Urinary bladder (tissue), 4 donors: ENCODE measurements around the gene NTSR2. TPM values are rescaled to one million over a fixed set of nuclear protein-coding genes. Genes with fewer than 3 reads are reported as not detected.

ENCODE experiments used
- DNase-seq: peaks from one replicate; pipeline ENCODE4 v3.0.0-alpha.2; 2015; ENCODE audit errors: extremely low spot score
- H3K27ac ChIP-seq: one replicate; pipeline ENCODE4 v1.5.1; 2013; ENCODE audit warnings: low read depth, mild to moderate bottlenecking, moderate library complexity
- H3K36me3 ChIP-seq: one replicate; pipeline ENCODE4 v1.6.1; 2013; ENCODE audit warnings: mild to moderate bottlenecking, moderate library complexity; ENCODE audit not compliant: insufficient read depth
- H3K4me1 ChIP-seq: one replicate; pipeline ENCODE4 v1.6.1; 2013; ENCODE audit warnings: mild to moderate bottlenecking, moderate library complexity; ENCODE audit not compliant: insufficient read depth
- H3K4me3 ChIP-seq: one replicate; pipeline ENCODE4 v1.5.1; 2013; ENCODE audit warnings: low read depth, low read length
- WGBS: extraction: QIAGEN DNeasy Blood & Tissue Kit; methylation state at CpG from one replicate; pipeline ENCODE4 v1.1.7; 2013; 5-methylcytosine and 5-hydroxymethylcytosine counted together
- polyA plus RNA-seq: library from polyadenylated mRNA; stranded (reverse); fragments of 200-250 nt; gene quantifications from one replicate; pipeline ENCODE4 v1.2.3, GENCODE V29; 2013
- total RNA-seq: library from RNA; depleted of rRNA; stranded (reverse); fragments of >200 nt; gene quantifications from one replicate; pipeline ENCODE4 v1.2.3, GENCODE V29; 2014
- donor health status: healthy with polysubstance abuse.
- donor health status: healthy.

The NTSR2 gene
- total and polyA plus RNA-seq, 2 donors: 0.05 TPM; not detected in 1

- DNase-seq: no peak
- H3K27ac ChIP-seq: no peak overlapping the region
- no peaks in the 10 kb centered on the region for H3K36me3 ChIP-seq
- 19% methylated on average over 9 of the region's 9 CpGs for WGBS
- no peaks in the 10 kb centered on the region for H3K4me1 ChIP-seq
- no peak overlapping the region for H3K4me3 ChIP-seq
Observed at GRCh38 chr2:11692966-11693521, 23.0 kb upstream of the NTSR2 start.

DNA sequence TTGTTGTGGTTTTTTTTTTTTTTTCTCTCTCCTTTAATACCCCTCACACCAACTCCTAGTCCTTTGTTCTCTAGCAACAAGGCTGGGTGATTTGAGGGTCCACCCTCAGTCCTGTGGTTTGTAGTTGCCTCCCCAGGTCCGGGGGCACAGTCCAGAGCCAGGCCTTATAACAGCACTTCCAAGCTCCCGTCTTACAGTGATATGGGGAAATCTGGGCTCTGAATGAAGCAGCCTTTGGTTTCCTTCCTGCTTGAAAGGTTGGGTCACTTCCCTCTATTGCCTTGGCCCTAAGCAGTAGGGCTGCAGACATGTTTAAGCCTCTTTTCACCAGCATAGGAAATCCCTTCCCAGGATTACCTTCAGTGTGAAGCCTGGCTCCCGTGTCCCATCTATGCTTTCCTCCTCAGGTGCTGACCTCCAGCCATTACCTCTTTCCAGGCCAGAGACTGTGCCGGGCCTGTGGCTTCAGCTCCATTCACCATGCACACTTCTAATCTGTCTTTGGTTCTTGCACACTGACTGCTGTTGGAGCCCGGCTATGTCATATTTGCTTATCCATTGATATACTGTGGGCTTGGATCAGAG is 21.2 kb upstream of the NTSR2 start:
- no peak for DNase-seq
- Histone ChIP-seq H3K36me3 (no peaks in the 10 kb centered on the region), H3K27ac (no peak overlapping the region), H3K4me1 (no peaks in the 10 kb centered on the region), H3K4me3 (no peak overlapping the region)
- WGBS: 87% methylated on average over 5 of the region's 5 CpGs

DNA sequence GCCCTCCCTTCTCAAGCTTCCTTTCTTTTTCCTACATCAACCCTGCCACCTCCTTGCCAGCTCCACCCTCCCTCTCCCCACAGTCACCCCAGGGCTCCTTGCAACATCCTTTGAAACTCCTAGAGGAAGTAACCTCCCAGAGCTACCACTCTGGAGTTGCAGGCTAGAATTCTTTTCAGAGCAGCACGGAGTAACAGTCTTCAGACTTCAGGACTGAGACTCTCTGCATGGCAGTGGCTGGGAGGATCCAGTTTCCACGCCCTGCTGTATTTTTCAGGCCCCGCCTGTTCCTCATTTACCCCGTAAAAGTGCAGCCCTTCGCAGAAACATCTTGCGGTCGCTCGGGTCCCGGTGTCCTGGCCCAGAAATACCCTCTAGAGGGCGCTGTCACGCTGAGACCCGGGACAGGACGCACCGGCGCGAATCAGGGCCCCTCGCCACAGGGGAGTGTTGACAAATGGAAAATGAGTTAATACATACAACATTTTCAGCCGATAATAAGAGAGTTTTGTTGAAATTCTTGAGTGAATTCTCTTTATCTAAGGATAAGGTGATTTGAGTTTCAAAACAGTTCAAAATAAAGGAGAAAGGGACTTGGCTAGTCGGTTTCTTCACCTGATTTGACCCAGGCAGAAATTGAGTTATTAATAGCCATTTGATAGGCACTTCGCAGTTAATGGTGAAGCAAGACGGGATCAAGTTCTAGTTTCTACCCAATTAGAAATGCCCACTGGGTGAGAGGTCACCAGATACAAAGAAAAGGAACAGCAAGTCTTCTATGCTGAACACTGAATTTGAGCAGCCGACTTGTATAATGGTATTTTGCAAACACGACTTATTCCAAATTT is 18.5 kb upstream of the NTSR2 start:
- H3K4me3 ChIP-seq: no peak overlapping the region

GRCh38 chr2:11687736-11688135 is 17.7 kb upstream of the NTSR2 start:
- no peak overlapping the region for H3K27ac ChIP-seq
- no peak for DNase-seq
- H3K4me1 ChIP-seq: no peaks in the 10 kb centered on the region
- WGBS: 69% methylated on average over 9 of the region's 9 CpGs
- no peak overlapping the region for H3K4me3 ChIP-seq
- no peaks in the 10 kb centered on the region for H3K36me3 ChIP-seq

More for the DNA sequence above, 18.5 kb upstream of the NTSR2 start:
- no peak for DNase-seq
- H3K4me1 ChIP-seq: no peaks in the 10 kb centered on the region
- no peak overlapping the region for H3K27ac ChIP-seq
- whole genome bisulfite sequencing: 8% methylated on average over 23 of the region's 23 CpGs
- no peaks in the 10 kb centered on the region for H3K36me3 ChIP-seq

GRCh38 chr2:11685906-11686470 is 16.0 kb upstream of the NTSR2 start:
- H3K4me3 ChIP-seq: no peak overlapping the region
- H3K27ac ChIP-seq: no peak overlapping the region
- DNase-seq: no peak
- no peaks in the 10 kb centered on the region for H3K4me1 ChIP-seq
- WGBS: 95% methylated on average over 10 of the region's 10 CpGs
- no peaks in the 10 kb centered on the region for H3K36me3 ChIP-seq

DNA sequence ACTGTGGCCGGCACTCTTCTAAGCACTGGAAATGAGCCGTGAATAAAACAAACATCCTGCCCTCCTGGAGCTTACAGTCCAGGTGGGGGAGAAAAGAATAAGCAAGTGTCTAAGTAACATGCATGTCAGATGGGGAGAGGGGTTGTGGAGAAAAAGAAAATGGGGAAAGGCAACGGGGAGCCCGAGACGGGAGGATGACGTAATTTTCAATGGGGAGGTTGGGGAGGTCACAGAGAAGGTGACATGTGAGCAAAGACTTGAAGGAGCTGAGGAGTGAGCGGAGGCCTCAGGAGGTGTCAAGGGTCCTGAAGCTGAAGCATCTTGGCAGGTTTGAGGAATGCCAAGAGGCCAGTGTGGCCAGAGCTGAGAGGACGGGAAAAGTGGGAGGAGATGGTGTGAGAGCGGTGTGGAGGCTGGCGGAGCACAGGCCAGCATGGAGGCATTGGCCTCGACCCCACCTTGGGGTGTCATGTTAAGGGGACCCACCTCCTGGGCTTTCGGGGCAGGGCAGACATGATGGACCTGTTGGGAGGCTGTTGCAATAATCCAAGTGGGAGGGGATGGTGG is 15.0 kb upstream of the NTSR2 start:
- DNase-seq: no peak

DNA sequence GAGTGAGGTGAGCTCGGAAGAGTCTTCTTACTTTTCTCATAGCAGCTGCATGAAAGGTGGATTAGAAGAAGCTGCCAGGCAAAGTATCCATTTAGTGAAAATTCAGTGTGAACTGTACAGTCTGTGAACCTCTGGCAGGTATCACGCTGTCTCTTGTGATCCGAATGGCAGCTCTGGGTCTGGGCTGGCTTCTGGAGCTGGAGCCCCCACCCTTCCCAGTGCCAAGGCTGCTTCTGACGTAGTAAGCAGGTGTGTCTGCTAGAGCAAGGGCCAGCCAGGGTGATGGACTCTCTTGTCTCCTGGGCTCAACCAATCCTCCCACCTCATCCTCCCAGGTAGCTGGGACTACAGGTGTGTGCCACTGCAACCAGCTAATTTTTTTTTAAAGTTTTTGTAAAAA is 14.0 kb upstream of the NTSR2 start:
- DNase-seq: no peak

More for the DNA sequence above, 15.0 kb upstream of the NTSR2 start:
- Histone ChIP-seq H3K27ac (no peak overlapping the region), H3K4me3 (no peak overlapping the region), H3K36me3 (no peaks in the 10 kb centered on the region), H3K4me1 (no peaks in the 10 kb centered on the region)
- 89% methylated on average over 12 of the region's 12 CpGs for WGBS

GRCh38 chr2:11683476-11683875 is 13.5 kb upstream of the NTSR2 start:
- Histone ChIP-seq H3K4me1 (no peaks in the 10 kb centered on the region), H3K36me3 (no peaks in the 10 kb centered on the region), H3K27ac (no peak overlapping the region), H3K4me3 (no peak overlapping the region)
- no peak for DNase-seq
- 51% methylated on average over 9 of the region's 9 CpGs for WGBS

More for the DNA sequence above, 14.0 kb upstream of the NTSR2 start:
- Histone ChIP-seq H3K4me3 (no peak overlapping the region), H3K4me1 (no peaks in the 10 kb centered on the region), H3K36me3 (no peaks in the 10 kb centered on the region), H3K27ac (no peak overlapping the region)
- WGBS: 86% methylated on average over 4 of the region's 4 CpGs

DNA sequence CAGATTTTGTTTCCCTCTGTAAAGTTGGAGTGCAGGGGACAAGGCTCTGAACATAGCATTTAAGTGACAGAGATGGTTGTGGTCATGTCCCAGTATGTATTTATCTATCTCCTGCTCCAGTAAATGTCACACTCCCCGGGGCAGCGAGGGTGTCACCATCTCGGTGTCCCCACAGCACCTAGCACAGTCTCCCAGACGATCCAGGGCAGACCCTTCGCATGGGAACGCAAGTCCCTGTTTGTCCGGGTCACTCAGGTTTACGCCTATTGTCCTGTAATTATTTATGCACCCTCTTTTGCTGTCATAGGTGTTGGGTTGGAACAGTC is 12.6 kb upstream of the NTSR2 start:
- Histone ChIP-seq H3K27ac (no peak overlapping the region), H3K36me3 (no peaks in the 10 kb centered on the region), H3K4me3 (no peak overlapping the region), H3K4me1 (no peaks in the 10 kb centered on the region)
- WGBS: 90% methylated on average over 8 of the region's 8 CpGs
- no peak for DNase-seq

DNA sequence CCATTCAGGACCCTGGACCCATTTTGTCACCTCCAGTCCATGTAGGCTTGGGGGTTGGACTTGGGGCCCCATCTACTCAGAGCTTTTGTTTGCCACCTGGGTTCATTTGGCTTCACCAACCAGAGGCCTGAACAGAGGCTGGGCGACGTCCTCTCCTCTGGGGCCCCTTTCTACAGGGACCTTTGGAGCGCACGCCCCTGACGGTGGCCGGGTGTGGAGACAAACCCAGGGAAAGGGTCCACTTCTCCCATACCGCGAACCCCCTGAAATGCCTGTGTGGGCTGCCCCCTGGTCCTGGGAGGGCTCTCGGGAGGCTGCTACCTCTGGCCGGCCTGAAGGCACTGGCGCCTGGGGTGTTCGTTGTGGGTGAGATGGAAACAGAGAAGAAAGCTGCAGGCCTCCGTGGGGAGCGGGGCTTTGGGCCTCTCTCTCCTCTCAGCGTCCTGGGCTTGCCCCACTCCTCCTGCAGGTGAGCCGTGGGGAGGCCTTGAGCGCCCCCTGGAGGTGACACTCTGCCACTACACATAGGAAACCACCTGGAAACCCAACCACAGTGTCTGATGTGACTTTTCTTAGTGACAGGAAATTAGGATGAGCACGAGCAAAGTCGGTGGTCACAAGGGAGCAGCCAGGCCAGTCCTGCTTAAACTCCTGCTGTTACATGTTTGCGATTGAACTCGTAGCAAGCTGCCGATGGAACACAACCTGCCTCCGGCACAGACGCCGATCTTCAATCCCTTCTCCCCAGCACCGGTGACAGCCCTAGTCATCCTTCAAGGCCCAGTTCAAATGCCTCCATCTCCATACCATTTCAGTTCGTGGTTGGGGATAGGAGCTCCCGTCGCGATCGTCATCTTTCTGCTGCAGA is 12.0 kb upstream of the NTSR2 start:
- H3K27ac ChIP-seq: no peak overlapping the region
- H3K4me1 ChIP-seq: no peaks in the 10 kb centered on the region
- no peak overlapping the region for H3K4me3 ChIP-seq
- WGBS: 69% methylated on average over 31 of the region's 31 CpGs
- H3K36me3 ChIP-seq: no peaks in the 10 kb centered on the region
- no peak for DNase-seq

GRCh38 chr2:11680901-11681721 is 11.1 kb upstream of the NTSR2 start:
- Histone ChIP-seq H3K4me3 (no peak overlapping the region), H3K36me3 (no peaks in the 10 kb centered on the region), H3K27ac (no peak overlapping the region), H3K4me1 (no peaks in the 10 kb centered on the region)
- WGBS: 89% methylated on average over 15 of the region's 15 CpGs
- DNase-seq: no peak

GRCh38 chr2:11680182-11680900 is 10.3 kb upstream of the NTSR2 start:
- H3K4me1 ChIP-seq: no peaks in the 10 kb centered on the region
- no peak for DNase-seq
- no peak overlapping the region for H3K4me3 ChIP-seq
- no peak overlapping the region for H3K27ac ChIP-seq
- H3K36me3 ChIP-seq: no peaks in the 10 kb centered on the region
- 77% methylated on average over 16 of the region's 16 CpGs for WGBS
